Activated naive CD4-positive, alpha-beta T cell treated with Interleukin-2 at 50 U/mL for 16 hours (primary cell): ENCODE data around the gene CDHR5.
"Not testable (repeated sequence)": the region's sequence is repeated elsewhere in the genome, so short reads cannot be mapped to it uniquely, and the experiment has no call there.

Experiments used
- DNase-seq: peaks from one replicate; pipeline ENCODE4 v3.0.0-alpha.2; 2020

Gene CDHR5

GRCh38 chr11:624705-625635, at the start of gene CDHR5:
TSS of gene CDHR5 (minus strand) at chr11:624955. CDS start at chr11:624902, 53 bp downstream.
- no peak for DNase-seq

DNA sequence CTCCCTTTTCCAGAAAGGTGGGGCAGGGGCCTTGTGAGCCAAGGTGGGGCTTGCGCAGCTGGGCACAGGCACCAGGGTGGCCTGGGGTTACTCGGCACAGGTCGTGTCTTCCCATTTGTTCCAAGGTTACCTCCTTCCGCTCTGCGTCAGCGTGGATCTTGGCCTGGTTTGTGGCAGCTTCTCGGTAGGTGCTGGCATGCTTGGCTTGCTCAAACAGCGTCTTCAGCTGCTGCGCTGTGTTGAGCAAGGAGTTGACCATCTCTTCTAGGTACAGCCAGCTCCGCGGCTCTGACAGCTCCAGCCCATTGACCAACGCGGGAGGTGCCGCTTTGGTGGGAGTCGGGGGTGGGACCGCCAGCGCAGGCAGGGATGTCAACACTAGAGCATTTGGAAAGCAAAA, 49.7 kb upstream of the CDHR5 start:
- DNase-seq, result no peak

DNA sequence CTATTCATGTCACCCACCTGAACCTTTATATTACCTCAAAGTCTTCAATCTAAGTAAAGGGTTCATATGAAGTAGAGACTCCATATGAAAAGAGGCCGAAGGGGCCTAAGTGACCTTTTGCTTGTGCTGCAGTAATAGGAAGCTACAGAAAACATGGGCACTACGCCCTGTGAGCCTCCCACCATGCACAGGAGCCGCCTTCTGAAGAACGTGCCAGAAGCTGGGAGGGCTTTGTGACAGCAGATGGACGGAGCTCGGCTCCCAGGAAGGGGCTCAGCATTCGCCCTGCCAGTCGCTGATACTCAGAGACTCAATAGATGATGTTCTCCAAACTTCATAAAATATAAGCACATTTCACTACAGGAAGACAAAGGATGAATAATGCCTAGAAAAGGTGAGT, 49.1 kb upstream of the CDHR5 start:
- no peak for DNase-seq

DNA sequence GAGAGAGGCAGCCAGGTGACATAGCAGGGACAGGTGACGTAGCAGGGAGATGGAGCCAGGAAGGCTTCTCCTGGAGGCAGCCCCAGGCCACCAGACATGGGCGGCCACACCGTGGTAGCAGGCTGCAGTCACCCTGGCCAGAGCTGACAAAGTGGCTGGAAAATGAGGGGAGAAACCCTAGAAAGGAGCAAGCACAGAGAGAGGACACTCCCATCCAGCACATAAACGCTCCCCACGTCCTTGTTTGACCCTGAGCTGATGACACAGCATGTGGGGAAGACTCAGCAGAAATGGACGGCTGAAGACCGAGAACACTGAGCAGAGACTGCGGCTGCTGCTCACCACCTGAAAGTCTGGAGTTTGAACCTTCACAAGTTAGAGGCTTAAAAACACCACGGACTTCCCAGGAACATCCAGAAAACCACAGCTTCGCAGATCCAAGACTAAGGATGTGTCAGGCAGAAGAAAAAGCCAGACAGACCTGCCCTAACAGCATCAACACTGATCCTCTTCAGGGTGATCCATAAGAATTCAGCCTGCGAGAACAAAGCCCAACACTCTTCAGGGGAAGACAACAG, 41.0 kb upstream of the CDHR5 start:
- no peak for DNase-seq

DNA sequence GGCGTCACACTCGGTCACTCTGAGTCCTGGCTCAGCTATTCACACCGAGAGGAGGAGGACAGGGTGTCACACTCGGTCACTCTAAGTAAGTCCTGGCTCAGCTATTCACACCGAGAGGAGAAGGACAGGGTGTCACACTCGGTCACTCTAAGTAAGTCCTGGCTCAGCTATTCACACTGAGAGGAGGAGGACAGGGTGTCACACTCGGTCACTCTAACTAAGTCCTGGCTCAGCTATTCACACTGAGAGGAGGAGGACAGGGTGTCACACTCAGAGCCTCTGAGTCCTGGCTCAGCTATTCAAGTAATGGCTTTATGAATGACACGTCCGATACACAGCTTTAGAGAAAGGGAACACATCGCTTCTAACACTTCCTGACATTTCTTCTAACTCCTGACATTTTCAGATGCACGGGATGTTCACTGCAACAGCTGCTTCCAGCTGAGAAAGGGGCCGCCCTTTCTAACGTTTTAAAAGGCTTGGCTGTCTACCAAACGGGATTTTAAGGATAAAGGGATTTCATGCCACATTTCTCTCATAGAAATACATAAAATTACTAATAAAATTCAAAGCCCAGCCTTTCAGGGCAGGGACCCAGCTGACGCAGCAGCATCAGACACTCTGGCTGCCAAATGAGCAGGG, 40.4 kb upstream of the CDHR5 start:
- no peak for DNase-seq

- DNase-seq, result peak; percentile 39
Measured at GRCh38 chr11:662689-663274, 38.0 kb upstream of the CDHR5 start.

- no peak for DNase-seq
Measured at GRCh38 chr11:660681-661444, 36.1 kb upstream of the CDHR5 start.

GRCh38 chr11:660281-660680, 35.5 kb upstream of the CDHR5 start:
- DNase-seq, result no peak

- no peak for DNase-seq
Measured at GRCh38 chr11:659532-660085, 34.9 kb upstream of the CDHR5 start.

DNA sequence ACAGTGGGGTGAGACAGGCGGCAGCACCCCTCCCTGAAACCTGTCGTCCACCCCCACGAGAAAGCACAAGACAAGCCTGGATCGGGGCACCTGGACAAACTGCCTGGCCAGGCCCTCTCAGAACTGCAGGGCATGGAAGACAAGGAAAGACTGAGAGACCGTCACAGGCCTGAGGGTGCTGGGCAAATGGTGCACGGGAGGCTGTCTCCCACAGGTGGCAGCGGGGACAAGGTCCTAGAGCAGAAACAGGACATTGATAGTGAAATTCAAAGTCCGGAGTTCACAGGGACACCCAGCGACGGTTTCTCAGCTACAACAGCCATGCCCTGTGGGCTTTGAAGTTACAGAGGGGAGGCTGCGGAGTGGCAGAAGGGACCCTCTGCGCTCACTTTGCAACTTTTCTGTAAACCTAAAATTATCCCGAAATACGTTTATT, 33.0 kb upstream of the CDHR5 start:
- DNase-seq, result no peak

DNA sequence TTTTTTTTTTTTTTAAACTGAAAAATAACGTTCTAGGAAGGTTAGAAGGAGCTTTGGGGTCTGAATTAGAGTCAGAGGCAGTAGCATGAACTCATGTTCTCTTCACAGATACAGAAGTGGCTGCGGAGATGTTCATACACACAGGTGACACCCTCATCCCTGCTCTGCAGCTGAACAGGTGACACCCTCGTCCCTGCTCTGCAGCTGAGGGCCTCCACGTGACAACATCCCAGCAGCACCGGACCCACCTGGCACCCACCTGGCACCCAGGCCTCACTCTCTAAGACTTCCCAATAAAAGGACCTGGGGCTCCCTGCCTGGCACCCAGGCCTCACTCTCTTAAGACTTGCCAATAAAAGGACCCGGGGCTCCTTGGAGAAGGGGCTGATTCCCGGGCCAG, 32.1 kb upstream of the CDHR5 start:
- DNase-seq, result no peak

DNA sequence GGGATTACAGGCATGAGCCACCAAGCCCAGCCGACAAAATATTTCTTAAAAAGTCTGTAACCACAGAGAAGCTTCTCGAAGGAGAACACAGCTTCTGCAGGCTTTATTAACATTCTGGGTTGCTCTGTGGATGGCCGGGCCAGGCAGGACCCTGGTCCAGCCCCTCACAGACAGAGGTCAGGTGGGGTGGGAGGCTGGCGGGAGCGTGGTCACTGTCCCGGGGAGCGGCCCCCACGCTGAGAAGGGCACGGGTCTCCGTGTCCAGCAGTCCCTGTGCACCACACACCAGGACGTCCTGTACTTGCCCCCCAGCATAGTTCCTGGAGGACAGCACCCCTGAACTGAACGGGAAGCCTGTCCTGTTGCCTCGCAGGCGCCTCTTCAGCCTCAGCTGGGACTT, 31.7 kb upstream of the CDHR5 start:
- DNase-seq, result no peak

- no peak for DNase-seq
Measured at GRCh38 chr11:655036-655726, 30.4 kb upstream of the CDHR5 start.

- DNase-seq, result not testable (repeated sequence)
Measured at GRCh38 chr11:654444-654843, 29.7 kb upstream of the CDHR5 start.

- no peak for DNase-seq
Measured at GRCh38 chr11:653837-654236, 29.1 kb upstream of the CDHR5 start.

DNA sequence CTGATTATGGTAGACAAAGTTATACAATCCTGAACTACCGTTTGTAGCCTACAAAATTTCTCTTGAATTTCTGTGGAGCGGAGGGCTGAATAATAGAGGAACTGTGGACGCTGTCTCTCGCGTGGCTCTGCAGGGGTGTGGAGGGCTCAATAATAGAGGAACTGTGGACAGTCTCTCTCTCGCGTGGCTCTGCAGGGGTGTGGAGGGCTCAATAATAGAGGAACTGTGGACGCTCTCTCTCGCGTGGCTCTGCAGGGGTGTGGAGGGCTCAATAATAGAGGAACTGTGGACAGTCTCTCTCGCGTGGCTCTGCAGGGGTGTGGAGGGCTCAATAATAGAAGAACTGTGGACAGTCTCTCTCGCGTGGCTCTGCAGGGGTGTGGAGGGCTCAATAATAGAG, 28.4 kb upstream of the CDHR5 start:
- DNase-seq, result not testable (repeated sequence)

DNA sequence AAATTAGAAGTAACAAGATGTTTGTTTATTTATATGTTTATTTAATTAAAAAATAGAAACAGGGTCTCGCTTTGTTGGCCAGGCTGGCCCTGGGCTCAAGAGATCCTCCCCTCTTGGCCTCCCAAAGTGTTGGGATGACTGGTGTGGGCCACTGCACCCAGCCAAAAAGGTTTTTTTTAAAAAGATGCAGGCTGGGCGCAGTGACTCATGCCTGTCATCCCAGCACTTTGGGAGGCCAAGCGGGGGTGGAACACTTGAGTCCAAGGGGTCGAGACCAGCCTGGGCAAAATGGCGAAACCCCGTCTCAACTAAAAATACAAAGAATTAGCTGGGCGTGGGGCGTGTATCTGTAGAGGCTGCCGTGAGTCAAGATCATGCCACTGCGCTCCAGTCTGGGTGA, 25.7 kb upstream of the CDHR5 start:
- no peak for DNase-seq

DNA sequence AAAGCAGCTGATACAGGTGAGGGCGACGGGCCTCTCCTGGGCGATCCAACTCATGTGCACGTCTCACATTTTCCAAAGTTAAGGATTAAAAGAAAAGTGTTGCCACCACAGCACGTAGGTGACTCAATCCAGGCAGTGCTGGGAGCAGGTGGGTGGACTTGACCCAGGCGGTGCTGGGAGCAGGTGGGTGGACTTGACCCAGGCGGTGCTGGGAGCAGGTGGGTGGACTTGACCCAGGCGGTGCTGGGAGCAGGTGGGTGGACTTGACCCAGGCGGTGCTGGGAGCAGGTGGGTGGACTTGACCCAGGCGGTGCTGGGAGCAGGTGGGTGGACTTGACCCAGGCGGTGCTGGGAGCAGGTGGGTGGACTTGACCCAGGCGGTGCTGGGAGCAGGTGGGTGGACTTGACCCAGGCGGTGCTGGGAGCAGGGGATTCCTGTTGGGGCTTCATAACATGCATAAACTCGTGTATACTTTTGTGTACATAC, 23.0 kb upstream of the CDHR5 start:
- not testable (repeated sequence) for DNase-seq

- no peak for DNase-seq
Measured at GRCh38 chr11:646214-646613, 21.5 kb upstream of the CDHR5 start.

GRCh38 chr11:645536-645935, 20.8 kb upstream of the CDHR5 start:
- no peak for DNase-seq
